Peyer's patch (tissue), 4 donors: Measurements from ENCODE around the gene FRMD4A.

Source experiments
- CTCF ChIP-seq, 6 experiments: fragments of 450-650 bp in 4 of 6; fragments of 200-600 bp in 2 of 6; sonication (generic) in 1 of 6; IDR thresholded peaks; one replicate each; pipeline ENCODE4 v1.5.1; 2017 to 2019; ENCODE audit warnings: antibody characterized with exemption in 6 of 6, mild to moderate bottlenecking in 3 of 6, moderate library complexity in 1 of 6
- POLR2A ChIP-seq, 2 donors: fragments of 450-650 bp; IDR thresholded peaks; one replicate each; pipeline ENCODE4 v1.5.1; 2017; ENCODE audit warnings: antibody characterized with exemption in 2 of 2, mild to moderate bottlenecking in 2 of 2, moderate library complexity in 2 of 2

GRCh38 chr10:13801156-13801906 lies 529.4 kb downstream of the FRMD4A start:
- no peak for TF ChIP-seq CTCF (IDR thresholded peaks at IDR 0.05)
- TF ChIP-seq POLR2A (IDR thresholded peaks at IDR 0.05): no peak
